Fibroblast of lung (primary cell): ENCODE measurements around the gene IMPG1. TPM values are rescaled to one million over a fixed set of nuclear protein-coding genes. Genes with fewer than 3 reads are reported as not detected.

Experiments used
- DNase-seq, 2 donors: peaks; one replicate each; pipeline versions ENCODE4 v3.0.0 to v3.0.0-alpha.2; 2010; ENCODE audit warnings: low read depth in 2 of 2
- H2AFZ ChIP-seq: 2 replicates; pipeline ENCODE4 v1.5.1; 2012; ENCODE audit warnings: low read length, control low read depth, inconsistent platforms
- H3K27ac ChIP-seq: 2 replicates; pipeline ENCODE4 v1.5.1; 2011; ENCODE audit warnings: low read length, control low read depth; ENCODE audit not compliant: insufficient read depth
- H3K27me3 ChIP-seq: 2 replicates; pipeline ENCODE4 v1.5.1; 2011; ENCODE audit warnings: mild to moderate bottlenecking, low read length; ENCODE audit not compliant: control insufficient read depth, insufficient read depth
- H3K36me3 ChIP-seq: 2 replicates; pipeline ENCODE4 v1.5.1; 2011; ENCODE audit warnings: low read length; ENCODE audit not compliant: control insufficient read depth, insufficient read depth
- H3K4me1 ChIP-seq: 2 replicates; pipeline ENCODE4 v1.5.1; 2011; ENCODE audit warnings: low read length; ENCODE audit not compliant: control insufficient read depth, insufficient read depth; ENCODE audit errors: extremely low read depth
- H3K4me2 ChIP-seq: 2 replicates; pipeline ENCODE4 v1.5.1; 2011; ENCODE audit warnings: low read length, control low read depth; ENCODE audit not compliant: insufficient read depth; ENCODE audit errors: extremely low read depth
- H3K4me3 ChIP-seq, 4 experiments: fragments of 200-600 bp in 1 of 4; sonication (generic) in 1 of 4; replicated peaks in 1 of 4; 2 replicates each; pipeline ENCODE4 v1.5.1; 2011 to 2016; ENCODE audit warnings: low read length in 4 of 4, low read depth in 3 of 4, mild to moderate bottlenecking in 3 of 4, control low read depth in 2 of 4, inconsistent platforms in 1 of 4, mixed read lengths in 1 of 4; ENCODE audit not compliant: insufficient read depth in 1 of 4; ENCODE audit errors: control extremely low read depth in 1 of 4
- H3K79me2 ChIP-seq: 2 replicates; pipeline ENCODE4 v1.5.1; 2012; ENCODE audit warnings: mild to moderate bottlenecking, low read length, inconsistent platforms; ENCODE audit not compliant: control insufficient read depth, insufficient read depth
- H3K9ac ChIP-seq: 2 replicates; pipeline ENCODE4 v1.5.1; 2011; ENCODE audit warnings: mild to moderate bottlenecking, low read length, control low read depth; ENCODE audit not compliant: insufficient read depth
- H3K9me3 ChIP-seq: 2 replicates; pipeline ENCODE4 v1.5.1; 2012; ENCODE audit warnings: low read depth, low read length; ENCODE audit not compliant: control insufficient read depth, insufficient read depth
- H4K20me1 ChIP-seq: 2 replicates; pipeline ENCODE4 v1.5.1; 2011; ENCODE audit warnings: low read length; ENCODE audit not compliant: control insufficient read depth, insufficient read depth; ENCODE audit errors: extremely low read depth
- EZH2 ChIP-seq: IDR thresholded peaks from 2 replicates; pipeline ENCODE4 v1.5.1; 2012; ENCODE audit warnings: low read length, control low read depth, mild to moderate bottlenecking; ENCODE audit errors: missing control alignments
- polyA plus RNA-seq, 2 donors: library from polyadenylated mRNA; depleted of rRNA in 1 of 2; stranded (reverse) in 1 of 2; unstranded in 1 of 2; fragments of >200 nt; gene quantifications; 2 replicates each; pipeline ENCODE4 v1.2.1, GENCODE V29; 2011 to 2012; ENCODE audit warnings: missing spikeins in 1 of 2
- total RNA-seq: library from RNA; depleted of rRNA; stranded (reverse); fragments of >200 nt; gene quantifications from 2 replicates; pipeline ENCODE4 v1.2.1, GENCODE V29; 2014
- TF ChIP-seq, protein P1 (sequence below), 2 donors: IDR thresholded peaks in 1 of 2; conservative IDR thresholded peaks in 1 of 2; 1 replicate in 1 of 2; 2 replicates in 1 of 2; pipeline ENCODE4 v1.5.1; 2011 to 2012; ENCODE audit warnings: low read length in 2 of 2, control low read depth in 1 of 2, inconsistent platforms in 1 of 2, low read depth in 1 of 2, mild to moderate bottlenecking in 1 of 2

Gene IMPG1
- total and polyA plus RNA-seq, 2 donors (not counting 1 experiment from before 2014, with no cell fraction given): 0.17 TPM; not detected in 1

DNA sequence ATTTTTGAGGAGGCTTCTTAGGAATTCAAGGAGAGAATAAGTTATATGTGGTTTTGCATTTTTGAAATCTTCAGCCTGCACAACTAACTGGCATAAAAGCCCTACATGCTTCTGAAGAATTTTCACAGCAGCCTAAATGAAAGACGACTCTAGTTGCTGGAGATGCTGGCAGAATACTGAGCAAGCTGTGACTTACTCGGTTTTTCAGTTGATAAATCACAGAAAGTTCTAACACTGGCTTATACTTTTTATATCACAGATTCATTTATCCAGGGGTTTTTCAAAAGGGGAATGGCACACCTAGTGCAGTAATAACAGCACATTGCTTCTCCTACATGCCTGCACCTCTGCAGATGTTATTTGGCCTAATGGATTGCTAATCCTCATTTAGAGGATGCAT, 134.6 kb downstream of the IMPG1 start:
- Histone ChIP-seq H3K27ac (no peak overlapping the region), H3K4me2 (no peak overlapping the region), H4K20me1 (no peaks in the 10 kb centered on the region), H3K9me3 (no peaks in the 10 kb centered on the region), H3K27me3 (no peaks in the 10 kb centered on the region), H3K4me3 (no peak overlapping the region), H3K9ac (no peak overlapping the region), H3K79me2 (no peaks in the 10 kb centered on the region), H3K36me3 (no peaks in the 10 kb centered on the region), H2AFZ (no peak overlapping the region), H3K4me1 (peaks cover 3% of the 10 kb centered on the region)
- TF ChIP-seq, protein P1, sequence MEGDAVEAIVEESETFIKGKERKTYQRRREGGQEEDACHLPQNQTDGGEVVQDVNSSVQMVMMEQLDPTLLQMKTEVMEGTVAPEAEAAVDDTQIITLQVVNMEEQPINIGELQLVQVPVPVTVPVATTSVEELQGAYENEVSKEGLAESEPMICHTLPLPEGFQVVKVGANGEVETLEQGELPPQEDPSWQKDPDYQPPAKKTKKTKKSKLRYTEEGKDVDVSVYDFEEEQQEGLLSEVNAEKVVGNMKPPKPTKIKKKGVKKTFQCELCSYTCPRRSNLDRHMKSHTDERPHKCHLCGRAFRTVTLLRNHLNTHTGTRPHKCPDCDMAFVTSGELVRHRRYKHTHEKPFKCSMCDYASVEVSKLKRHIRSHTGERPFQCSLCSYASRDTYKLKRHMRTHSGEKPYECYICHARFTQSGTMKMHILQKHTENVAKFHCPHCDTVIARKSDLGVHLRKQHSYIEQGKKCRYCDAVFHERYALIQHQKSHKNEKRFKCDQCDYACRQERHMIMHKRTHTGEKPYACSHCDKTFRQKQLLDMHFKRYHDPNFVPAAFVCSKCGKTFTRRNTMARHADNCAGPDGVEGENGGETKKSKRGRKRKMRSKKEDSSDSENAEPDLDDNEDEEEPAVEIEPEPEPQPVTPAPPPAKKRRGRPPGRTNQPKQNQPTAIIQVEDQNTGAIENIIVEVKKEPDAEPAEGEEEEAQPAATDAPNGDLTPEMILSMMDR (conservative IDR thresholded peaks at IDR 0.05 in 1 of 2, IDR thresholded peaks at IDR 0.05 in 1 of 2; ENCODE audit: low read depth in 1 of 2, low read length in 2 of 2): no peak
- TF ChIP-seq EZH2: no peak
- DNase-seq: no peak

GRCh38 chr6:75936682-75937081, 135.8 kb downstream of the IMPG1 start:
- no peaks in the 10 kb centered on the region for H4K20me1 ChIP-seq
- H3K4me1 ChIP-seq: peaks cover 3% of the 10 kb centered on the region
- DNase-seq: no peak
- H3K4me2 ChIP-seq: no peak overlapping the region
- TF ChIP-seq, protein P1 (conservative IDR thresholded peaks at IDR 0.05 in 1 of 2, IDR thresholded peaks at IDR 0.05 in 1 of 2; ENCODE audit: low read depth in 1 of 2, low read length in 2 of 2): no peak
- TF ChIP-seq EZH2: no peak
- no peak overlapping the region for H3K27ac ChIP-seq
- H3K4me3 ChIP-seq: no peak overlapping the region
- no peaks in the 10 kb centered on the region for H3K79me2 ChIP-seq
- no peak overlapping the region for H2AFZ ChIP-seq
- no peaks in the 10 kb centered on the region for H3K9me3 ChIP-seq
- no peaks in the 10 kb centered on the region for H3K36me3 ChIP-seq
- H3K27me3 ChIP-seq: no peaks in the 10 kb centered on the region
- no peak overlapping the region for H3K9ac ChIP-seq

GRCh38 chr6:75935473-75935793, 137.0 kb downstream of the IMPG1 start:
- peaks cover 4% of the 10 kb centered on the region for H3K4me1 ChIP-seq
- H4K20me1 ChIP-seq: no peaks in the 10 kb centered on the region
- peak overlapping the region; percentile 100 for H3K4me2 ChIP-seq
- peak overlapping the region; percentile 92 for H2AFZ ChIP-seq
- no peak overlapping the region for H3K27ac ChIP-seq
- H3K79me2 ChIP-seq: no peaks in the 10 kb centered on the region
- H3K4me3 ChIP-seq: peak overlapping the region; percentile 39 to 57 (median 50)
- H3K36me3 ChIP-seq: no peaks in the 10 kb centered on the region
- H3K27me3 ChIP-seq: no peaks in the 10 kb centered on the region
- TF ChIP-seq EZH2: no peak
- TF ChIP-seq, protein P1 (conservative IDR thresholded peaks at IDR 0.05 in 1 of 2, IDR thresholded peaks at IDR 0.05 in 1 of 2; ENCODE audit: low read depth in 1 of 2, low read length in 2 of 2): no peak
- peak overlapping the region; percentile 55 for H3K9ac ChIP-seq
- no peaks in the 10 kb centered on the region for H3K9me3 ChIP-seq
- no peak for DNase-seq
